Ovary (tissue), 3 donors: Measurements from ENCODE around the gene MYRIP.

Experiments
- EP300 ChIP-seq: sonication (generic); formaldehyde crosslinking; IDR thresholded peaks from one replicate; pipeline ENCODE4 v1.6.1; 2017; ENCODE audit warnings: antibody characterized with exemption
- POLR2A ChIP-seq: fragments of 450-650 bp; IDR thresholded peaks from one replicate; pipeline ENCODE4 v1.6.1; 2017; ENCODE audit warnings: antibody characterized with exemption, mild to moderate bottlenecking, moderate library complexity
- TF ChIP-seq, protein P1 (sequence below), 3 donors: fragments of 450-650 bp in 2 of 3; fragments of 200-600 bp in 1 of 3; IDR thresholded peaks; one replicate each; pipeline versions ENCODE4 v1.5.1 to v1.8.0; 2016 to 2022; ENCODE audit warnings: antibody characterized with exemption in 3 of 3, mild to moderate bottlenecking in 1 of 3
- donor health status: DM: no; HTN: no; CAD: no.

GRCh38 chr3:39766433-39766832 lies 43.0 kb upstream of the MYRIP start:
- no peak for TF ChIP-seq POLR2A
- TF ChIP-seq, protein P1, sequence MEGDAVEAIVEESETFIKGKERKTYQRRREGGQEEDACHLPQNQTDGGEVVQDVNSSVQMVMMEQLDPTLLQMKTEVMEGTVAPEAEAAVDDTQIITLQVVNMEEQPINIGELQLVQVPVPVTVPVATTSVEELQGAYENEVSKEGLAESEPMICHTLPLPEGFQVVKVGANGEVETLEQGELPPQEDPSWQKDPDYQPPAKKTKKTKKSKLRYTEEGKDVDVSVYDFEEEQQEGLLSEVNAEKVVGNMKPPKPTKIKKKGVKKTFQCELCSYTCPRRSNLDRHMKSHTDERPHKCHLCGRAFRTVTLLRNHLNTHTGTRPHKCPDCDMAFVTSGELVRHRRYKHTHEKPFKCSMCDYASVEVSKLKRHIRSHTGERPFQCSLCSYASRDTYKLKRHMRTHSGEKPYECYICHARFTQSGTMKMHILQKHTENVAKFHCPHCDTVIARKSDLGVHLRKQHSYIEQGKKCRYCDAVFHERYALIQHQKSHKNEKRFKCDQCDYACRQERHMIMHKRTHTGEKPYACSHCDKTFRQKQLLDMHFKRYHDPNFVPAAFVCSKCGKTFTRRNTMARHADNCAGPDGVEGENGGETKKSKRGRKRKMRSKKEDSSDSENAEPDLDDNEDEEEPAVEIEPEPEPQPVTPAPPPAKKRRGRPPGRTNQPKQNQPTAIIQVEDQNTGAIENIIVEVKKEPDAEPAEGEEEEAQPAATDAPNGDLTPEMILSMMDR (IDR thresholded peaks at IDR 0.05) = no peak
- no peak for TF ChIP-seq EP300
